Right atrium auricular region (tissue), 2 donors: Measurements from ENCODE around the gene OXNAD1. TPM values are rescaled to one million over a fixed set of nuclear protein-coding genes. Genes with fewer than 3 reads are reported as not detected.

Experiments
- DNase-seq: peaks from one replicate; pipeline ENCODE4 v3.0.0-alpha.2; 2019; ENCODE audit warnings: low spot score
- H3K27ac ChIP-seq, 2 donors: fragments of 200-600 bp; sonication (generic); 1 replicate in 1 of 2; 2 replicates in 1 of 2; pipeline ENCODE4 v1.5.1; 2016 to 2019
- H3K27me3 ChIP-seq, 2 donors: fragments of 200-600 bp; sonication (generic); one replicate each; pipeline versions ENCODE4 v1.5.1 to v1.6.0; 2017 to 2019
- H3K36me3 ChIP-seq: fragments of 200-600 bp; sonication (generic); one replicate; pipeline ENCODE4 v1.5.1; 2016
- H3K4me1 ChIP-seq, 2 donors: fragments of 200-600 bp; sonication (generic); one replicate each; pipeline versions ENCODE4 v1.5.1 to v1.6.0; 2017 to 2019
- H3K4me3 ChIP-seq, 2 donors: fragments of 200-600 bp; sonication (generic); 1 replicate in 1 of 2; 2 replicates in 1 of 2; pipeline ENCODE4 v1.5.1; 2017 to 2019; ENCODE audit warnings: mild to moderate bottlenecking in 1 of 2, moderate library complexity in 1 of 2
- H3K9me3 ChIP-seq, 2 donors: fragments of 200-600 bp; sonication (generic); one replicate each; pipeline ENCODE4 v1.5.1; 2019
- CTCF ChIP-seq, 2 donors: fragments of 200-600 bp; sonication (generic); IDR thresholded peaks; one replicate each; pipeline ENCODE4 v1.5.1; 2019; ENCODE audit warnings: antibody characterized with exemption in 2 of 2
- total RNA-seq, 2 donors: library from RNA; depleted of rRNA; stranded (reverse); fragments of >200 nt; gene quantifications; one replicate each; pipeline ENCODE4 v1.1.0, GENCODE V29; 2016

Gene OXNAD1
- total RNA-seq, 2 donors from 2014 or later, result 9.8 to 15.7 TPM

- H3K9me3 ChIP-seq, result no peaks in the 10 kb centered on the region
- no peak for DNase-seq
- TF ChIP-seq CTCF (IDR thresholded peaks at IDR 0.05), result no peak
- H3K27me3 ChIP-seq, result no peaks in the 10 kb centered on the region
- H3K4me1 ChIP-seq, result peaks cover 0 to 49% of the 10 kb centered on the region in 2 donors
- H3K36me3 ChIP-seq, result no peaks in the 10 kb centered on the region
- no peak overlapping the region for H3K4me3 ChIP-seq
- peak overlapping the region; percentile 26 to 28 for H3K27ac ChIP-seq
Measured at GRCh38 chr3:16289144-16289889, 24.3 kb downstream of the OXNAD1 start.

GRCh38 chr3:16290007-16290826 lies 25.2 kb downstream of the OXNAD1 start:
- Histone ChIP-seq H3K36me3 (no peaks in the 10 kb centered on the region), H3K4me1 (peaks cover 0 to 49% of the 10 kb centered on the region in 2 donors), H3K27ac (no peak overlapping the region), H3K27me3 (no peaks in the 10 kb centered on the region), H3K4me3 (no peak overlapping the region), H3K9me3 (no peaks in the 10 kb centered on the region)
- TF ChIP-seq CTCF (IDR thresholded peaks at IDR 0.05), result peak; percentile 65 to 84
- DNase-seq, result no peak

- H3K9me3 ChIP-seq, result no peaks in the 10 kb centered on the region
- peaks cover 0 to 49% of the 10 kb centered on the region in 2 donors for H3K4me1 ChIP-seq
- no peak overlapping the region for H3K4me3 ChIP-seq
- no peak for DNase-seq
- H3K27me3 ChIP-seq, result no peaks in the 10 kb centered on the region
- TF ChIP-seq CTCF (IDR thresholded peaks at IDR 0.05), result no peak
- H3K36me3 ChIP-seq, result no peaks in the 10 kb centered on the region
- no peak overlapping the region for H3K27ac ChIP-seq
Measured at GRCh38 chr3:16290827-16291196, 25.8 kb downstream of the OXNAD1 start.

GRCh38 chr3:16294844-16295243 lies 29.8 kb downstream of the OXNAD1 start:
- Histone ChIP-seq H3K4me3 (no peak overlapping the region), H3K4me1 (peaks cover 0 to 20% of the 10 kb centered on the region in 2 donors), H3K9me3 (no peaks in the 10 kb centered on the region), H3K27ac (no peak overlapping the region), H3K36me3 (no peaks in the 10 kb centered on the region), H3K27me3 (no peaks in the 10 kb centered on the region)
- no peak for DNase-seq
- no peak for TF ChIP-seq CTCF (IDR thresholded peaks at IDR 0.05)

- TF ChIP-seq CTCF (IDR thresholded peaks at IDR 0.05), result no peak
- Histone ChIP-seq H3K27me3 (no peaks in the 10 kb centered on the region), H3K4me1 (peaks cover 0 to 16% of the 10 kb centered on the region in 2 donors), H3K4me3 (no peak overlapping the region), H3K36me3 (no peaks in the 10 kb centered on the region), H3K9me3 (no peaks in the 10 kb centered on the region), H3K27ac (no peak overlapping the region)
- no peak for DNase-seq
Measured at GRCh38 chr3:16295298-16295890, 30.4 kb downstream of the OXNAD1 start.
